Activated gamma-delta T cell treated with Interleukin-2 at 50 U/mL for 16 hours (primary cell): ENCODE measurements around the gene RSAD1.
A peak's percentile ranks its signal among the peaks of the same experiment; 100 is the strongest.
"Not testable (repeated sequence)": the region's sequence is repeated elsewhere in the genome, so short reads cannot be mapped to it uniquely, and the experiment has no call there.

ENCODE experiments used
- DNase-seq: peaks from one replicate; pipeline ENCODE4 v3.0.0-alpha.2; 2020

The RSAD1 gene

DNA sequence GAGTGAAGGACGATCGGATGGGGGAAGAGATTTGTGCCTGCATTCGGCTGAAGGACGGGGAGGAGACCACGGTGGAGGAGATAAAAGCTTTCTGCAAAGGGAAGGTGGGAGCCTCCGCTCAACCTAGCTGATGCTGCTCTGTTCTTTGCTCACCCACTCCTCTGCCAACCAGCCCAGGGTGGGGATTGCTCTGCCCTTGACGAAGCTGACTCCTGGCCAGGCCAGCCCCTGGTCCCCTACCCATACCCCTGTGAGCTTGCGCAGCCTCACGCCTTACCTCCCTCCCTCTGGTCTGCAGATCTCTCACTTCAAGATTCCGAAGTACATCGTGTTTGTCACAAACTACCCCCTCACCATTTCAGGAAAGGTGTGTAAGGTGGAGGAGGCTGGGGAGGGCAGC lies 4.8 kb upstream of the RSAD1 start:
- DNase-seq: no peak

- DNase-seq: no peak
Observed at GRCh38 chr17:50474523-50474922, 4.1 kb upstream of the RSAD1 start.

DNA sequence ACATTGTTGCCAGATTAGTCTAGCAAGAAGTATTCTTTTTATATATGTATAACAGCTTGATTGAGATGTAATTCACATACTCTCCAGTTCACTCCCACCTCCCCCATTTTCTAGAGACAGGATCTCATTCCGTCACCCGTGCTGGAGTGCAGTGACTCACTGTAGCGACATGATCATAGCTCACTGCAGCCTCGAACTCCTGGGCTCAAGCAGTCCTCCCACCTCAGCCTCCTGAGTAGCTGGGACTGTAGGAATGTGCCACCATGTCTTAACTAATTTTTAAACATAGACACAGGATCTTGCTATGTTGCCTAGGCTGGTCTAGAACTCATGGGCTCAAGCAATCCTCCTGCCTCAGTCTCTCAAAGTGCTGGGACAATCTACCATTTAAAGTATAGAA lies 3.3 kb upstream of the RSAD1 start:
- DNase-seq: no peak

- DNase-seq: not testable (repeated sequence)
Observed at GRCh38 chr17:50475775-50476544, 2.7 kb upstream of the RSAD1 start.

GRCh38 chr17:50476545-50477315 lies 1.9 kb upstream of the RSAD1 start:
- DNase-seq: no peak

- DNase-seq: no peak
Observed at GRCh38 chr17:50477976-50478375, 684 bp upstream of the RSAD1 start.

DNA sequence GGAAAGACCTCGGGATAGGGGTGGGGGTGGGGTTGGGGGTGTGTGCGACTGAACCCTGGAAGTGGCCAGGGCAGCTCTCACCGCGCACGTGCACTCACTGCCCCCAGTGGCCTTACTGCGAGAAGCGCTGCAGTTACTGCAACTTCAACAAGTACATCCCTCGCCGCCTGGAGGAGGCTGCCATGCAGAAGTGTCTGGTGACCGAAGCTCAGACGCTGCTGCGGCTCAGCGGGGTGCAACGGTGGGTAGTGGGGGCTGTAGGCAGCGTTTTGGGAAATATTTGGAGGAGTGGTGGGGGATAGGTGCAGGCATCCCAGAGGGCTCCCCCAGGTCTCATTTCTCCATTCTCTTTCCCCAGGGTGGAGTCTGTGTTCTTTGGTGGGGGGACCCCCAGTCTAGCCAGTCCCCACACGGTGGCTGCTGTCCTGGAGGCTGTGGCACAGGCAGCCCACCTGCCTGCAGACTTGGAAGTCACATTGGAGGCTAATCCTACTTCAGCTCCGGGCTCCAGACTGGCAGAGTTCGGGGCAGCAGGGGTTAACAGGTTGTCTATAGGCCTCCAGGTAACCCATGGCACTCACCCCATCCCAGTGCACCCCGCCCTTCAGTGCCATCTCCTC lies 972 bp downstream of the RSAD1 start:
- DNase-seq: peak; percentile 58

- DNase-seq: no peak
Observed at GRCh38 chr17:50480142-50480764, 1.6 kb downstream of the RSAD1 start.

- DNase-seq: no peak
Observed at GRCh38 chr17:50480854-50481490, 2.3 kb downstream of the RSAD1 start.

- no peak for DNase-seq
Observed at GRCh38 chr17:50481648-50482047, 3.0 kb downstream of the RSAD1 start.

DNA sequence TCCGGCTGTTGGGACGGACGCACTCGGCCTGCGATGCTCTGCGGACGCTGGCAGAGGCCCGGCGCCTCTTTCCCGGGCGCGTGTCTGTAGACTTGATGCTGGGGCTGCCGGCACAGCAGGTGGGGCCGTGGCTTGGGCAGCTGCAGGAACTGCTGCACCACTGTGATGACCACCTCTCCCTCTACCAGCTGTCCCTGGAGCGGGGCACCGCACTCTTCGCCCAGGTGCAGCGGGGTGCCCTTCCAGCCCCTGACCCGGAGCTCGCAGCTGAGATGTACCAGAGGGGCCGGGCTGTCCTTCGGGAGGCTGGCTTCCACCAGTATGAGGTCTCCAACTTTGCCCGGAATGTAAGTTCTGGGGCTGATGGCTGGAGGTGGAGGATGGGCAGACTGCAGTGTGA lies 3.5 kb downstream of the RSAD1 start:
- DNase-seq: no peak

GRCh38 chr17:50482516-50482915 lies 3.9 kb downstream of the RSAD1 start:
- peak; percentile 63 for DNase-seq

GRCh38 chr17:50483266-50483665 lies 4.6 kb downstream of the RSAD1 start:
- DNase-seq: no peak

DNA sequence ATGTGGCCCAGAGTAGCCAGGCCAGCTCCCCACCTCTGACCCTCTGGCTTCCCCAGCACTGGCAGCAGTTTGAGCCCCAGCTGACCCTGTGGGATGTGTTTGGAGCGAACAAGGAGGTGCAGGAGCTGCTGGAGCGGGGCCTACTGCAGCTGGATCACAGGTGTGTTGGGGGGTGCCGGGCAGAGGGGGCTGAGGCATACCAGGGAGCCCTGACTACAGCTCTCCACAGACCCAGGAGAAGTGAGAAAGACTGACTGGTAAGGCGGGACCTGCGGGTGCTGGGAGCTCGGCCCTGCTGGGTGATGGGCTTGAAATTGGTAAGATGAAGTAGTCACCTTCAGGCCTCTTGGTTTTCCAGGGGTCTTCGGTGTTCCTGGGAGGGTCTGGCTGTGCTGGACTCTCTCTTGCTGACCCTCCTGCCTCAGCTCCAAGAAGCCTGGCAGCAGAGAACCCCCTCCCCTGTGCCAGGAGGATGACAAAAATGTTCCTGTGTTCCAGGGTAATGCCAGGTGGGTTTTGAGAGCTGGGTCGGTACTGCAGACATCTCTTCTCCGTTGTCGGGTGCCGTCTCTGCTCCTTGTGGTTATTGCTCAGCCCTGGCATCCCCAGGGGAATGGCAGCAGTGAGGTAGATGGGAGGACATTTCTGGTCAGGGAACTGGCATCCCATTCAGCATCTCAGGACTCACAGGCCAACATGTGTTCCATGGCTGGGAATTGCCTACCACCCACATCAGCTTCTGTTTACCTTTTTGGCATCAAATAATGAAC lies 5.9 kb downstream of the RSAD1 start:
- no peak for DNase-seq

- no peak for DNase-seq
Observed at GRCh38 chr17:50487213-50488096, 8.8 kb downstream of the RSAD1 start.

GRCh38 chr17:50488880-50489279 lies 10.2 kb downstream of the RSAD1 start:
- DNase-seq: no peak

DNA sequence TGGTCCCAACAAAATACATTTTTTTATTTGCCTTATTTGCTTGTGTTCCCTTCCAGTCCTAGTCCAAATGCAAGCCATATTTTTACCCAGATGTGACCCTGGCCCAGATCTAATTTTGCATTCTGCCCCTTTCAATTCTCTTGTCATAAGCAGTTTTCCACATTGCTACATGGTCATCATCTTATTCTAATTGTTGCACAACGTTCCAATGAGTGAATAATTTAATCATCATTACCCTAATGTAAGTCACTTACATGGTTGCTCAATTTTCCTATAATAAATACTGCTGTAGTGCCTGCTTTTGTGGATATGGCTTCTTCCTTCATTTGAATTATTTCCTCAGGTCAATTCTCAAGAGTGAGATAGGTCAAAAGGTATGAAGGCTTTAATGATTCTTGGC lies 12.8 kb downstream of the RSAD1 start:
- DNase-seq: no peak

GRCh38 chr17:50492214-50492613 lies 13.6 kb downstream of the RSAD1 start:
- no peak for DNase-seq

DNA sequence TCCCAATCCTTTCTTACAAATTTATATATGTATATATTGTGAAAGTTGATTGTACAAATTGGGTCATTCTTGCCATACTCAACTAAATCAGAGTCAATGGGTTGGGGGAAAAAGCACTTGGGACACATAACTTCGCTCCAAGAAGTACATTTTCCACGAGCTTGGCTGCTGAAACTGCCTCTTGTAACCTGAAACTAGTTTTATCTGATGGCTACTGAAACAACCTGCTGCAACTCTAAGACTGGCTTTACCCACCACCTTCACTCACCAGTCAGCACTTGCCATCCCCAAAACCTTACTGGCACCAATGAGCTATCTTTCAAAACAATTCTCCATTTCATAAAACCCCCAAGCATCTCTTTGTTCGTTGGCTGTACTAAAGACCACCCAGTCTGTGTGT lies 15.1 kb downstream of the RSAD1 start:
- no peak for DNase-seq

DNA sequence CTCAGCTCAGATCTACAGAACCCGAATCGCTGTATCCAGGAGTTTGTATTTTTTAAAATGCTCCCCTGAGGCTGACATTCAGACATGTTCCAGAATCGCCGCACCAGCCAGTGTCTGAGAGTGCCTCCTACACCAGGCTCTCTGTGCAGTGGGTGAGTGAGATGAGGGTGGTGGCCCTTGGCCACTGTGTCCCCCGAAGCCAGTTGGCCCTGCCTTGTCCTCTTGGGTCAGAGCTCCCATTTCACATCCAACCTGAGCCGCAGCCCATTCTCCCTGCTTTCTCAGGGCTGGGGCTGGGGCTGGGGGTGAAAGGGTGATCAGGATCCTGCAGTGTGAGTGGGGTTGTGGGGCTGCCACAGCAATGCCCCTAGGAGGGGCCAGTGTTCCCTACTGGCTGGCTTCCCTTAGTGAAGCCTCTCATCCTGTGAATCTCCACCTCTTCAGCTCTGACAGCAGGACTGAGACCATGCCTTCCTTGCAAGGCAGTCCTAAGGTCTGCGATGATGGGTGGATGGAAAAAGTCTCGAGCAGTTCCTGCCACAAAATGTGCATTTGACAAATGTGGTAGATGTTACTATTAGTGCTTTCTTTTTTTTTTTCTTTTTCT lies 16.7 kb downstream of the RSAD1 start:
- DNase-seq: no peak

- no peak for DNase-seq
Observed at GRCh38 chr17:50495918-50496317, 17.3 kb downstream of the RSAD1 start.
